Muscle of leg (tissue), 11 donors: Measurements from ENCODE around the gene RFTN1. TPM values are rescaled to one million over a fixed set of nuclear protein-coding genes. Genes with fewer than 3 reads are reported as not detected.

ENCODE experiments used
- DNase-seq: peaks from one replicate; pipeline ENCODE4 v3.0.0; 2013
- H3K27ac ChIP-seq: one replicate; pipeline ENCODE4 v1.5.1; 2013; ENCODE audit warnings: mild to moderate bottlenecking, low read length, control low read depth
- H3K27me3 ChIP-seq: one replicate; pipeline ENCODE4 v1.6.1; 2013; ENCODE audit warnings: low read length; ENCODE audit not compliant: control insufficient read depth, insufficient read depth
- H3K36me3 ChIP-seq: one replicate; pipeline ENCODE4 v1.6.1; 2013; ENCODE audit warnings: low read length; ENCODE audit not compliant: control insufficient read depth, insufficient read depth
- H3K4me1 ChIP-seq: one replicate; pipeline ENCODE4 v1.6.1; 2013; ENCODE audit warnings: low read length; ENCODE audit not compliant: control insufficient read depth, insufficient read depth
- H3K4me3 ChIP-seq: one replicate; pipeline ENCODE4 v1.5.1; 2013; ENCODE audit warnings: low read length, control low read depth
- H3K9me3 ChIP-seq: replicated peaks from 2 replicates; pipeline ENCODE4 v1.6.1; 2013; ENCODE audit warnings: low read depth, low read length; ENCODE audit not compliant: control insufficient read depth
- WGBS: methylation state at CpG from one replicate; pipeline ENCODE4 v1.1.5; 2013; ENCODE audit warnings: missing lambda C conversion rate; ENCODE audit not compliant: insufficient coverage; 5-methylcytosine and 5-hydroxymethylcytosine counted together
- polyA plus RNA-seq, 8 donors: library from polyadenylated mRNA; unstranded; fragments of 120-200 nt; gene quantifications; one replicate each; pipeline versions ENCODE4 v1.2.1 to v1.2.3, GENCODE V29; 2013; ENCODE audit warnings: inconsistent platforms in 1 of 8, low replicate concordance in 1 of 8; ENCODE audit not compliant: insufficient read length in 8 of 8, insufficient read depth in 1 of 8
- total RNA-seq: library from RNA; stranded (reverse); fragments of 120-200 nt; gene quantifications from one replicate; pipeline ENCODE4 v1.2.4, GENCODE V29; 2013

RFTN1 gene
- total and polyA plus RNA-seq, 9 donors = 15.0 to 19.2 (median 15.6) TPM

DNA sequence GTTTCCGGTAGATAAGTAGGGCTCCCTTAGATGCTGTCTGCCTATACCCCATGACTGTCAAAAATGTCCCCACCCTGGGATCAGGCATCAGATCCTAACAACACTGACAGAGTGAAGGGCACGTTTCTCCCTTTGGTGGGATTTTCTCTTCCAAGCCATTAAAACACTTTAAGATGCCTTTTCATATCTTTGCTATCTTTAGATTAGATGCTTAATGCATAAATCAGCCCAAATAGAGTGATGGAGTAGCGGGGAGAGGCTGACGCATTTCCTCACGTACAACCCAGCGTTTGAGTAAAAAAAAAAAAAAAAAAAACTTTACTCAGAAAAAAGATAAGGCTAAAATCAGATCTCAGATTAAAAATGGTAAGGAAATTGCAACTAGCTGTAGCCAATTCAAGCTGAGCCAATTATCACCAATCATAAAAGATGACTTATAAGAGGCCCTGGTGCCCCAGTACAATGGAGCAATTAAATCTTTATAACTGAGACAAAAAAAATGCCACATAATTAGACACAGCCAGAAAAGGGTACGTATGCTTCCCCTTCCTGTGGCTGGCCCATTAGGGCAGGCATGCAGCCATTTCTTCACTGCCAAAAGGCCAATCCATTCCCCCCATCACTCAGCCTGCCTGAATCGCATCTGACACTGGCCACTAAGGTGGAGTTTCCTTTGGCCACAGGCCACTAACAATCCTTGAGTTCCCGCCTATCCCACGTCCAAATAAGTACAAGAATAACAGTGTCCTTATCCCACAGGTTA lies 45.0 kb downstream of the RFTN1 start:
- no peak for DNase-seq
- peaks cover 8% of the 10 kb centered on the region for H3K9me3 ChIP-seq
- WGBS = 64% methylated on average over 3 of the region's 10 CpGs
- H3K27me3 ChIP-seq = no peaks in the 10 kb centered on the region
- H3K27ac ChIP-seq = no peak overlapping the region
- H3K4me1 ChIP-seq = no peaks in the 10 kb centered on the region
- no peaks in the 10 kb centered on the region for H3K36me3 ChIP-seq
- no peak overlapping the region for H3K4me3 ChIP-seq

DNA sequence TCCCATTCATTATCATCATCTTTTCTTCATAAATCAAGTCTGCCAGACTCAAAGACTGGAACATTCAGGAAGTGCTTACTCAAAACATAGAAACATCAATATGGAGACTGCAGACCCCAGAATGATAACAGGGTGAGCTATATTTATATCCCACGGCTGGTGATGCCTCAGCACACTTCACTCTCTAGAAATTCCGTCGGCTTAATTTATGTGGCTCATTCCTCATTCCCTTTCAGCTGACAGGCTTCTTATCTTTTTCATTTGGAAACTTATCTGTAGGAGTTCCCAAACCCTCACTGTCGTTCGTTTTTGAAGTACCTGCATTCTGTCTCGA lies 45.5 kb downstream of the RFTN1 start:
- no peak overlapping the region for H3K27ac ChIP-seq

DNA sequence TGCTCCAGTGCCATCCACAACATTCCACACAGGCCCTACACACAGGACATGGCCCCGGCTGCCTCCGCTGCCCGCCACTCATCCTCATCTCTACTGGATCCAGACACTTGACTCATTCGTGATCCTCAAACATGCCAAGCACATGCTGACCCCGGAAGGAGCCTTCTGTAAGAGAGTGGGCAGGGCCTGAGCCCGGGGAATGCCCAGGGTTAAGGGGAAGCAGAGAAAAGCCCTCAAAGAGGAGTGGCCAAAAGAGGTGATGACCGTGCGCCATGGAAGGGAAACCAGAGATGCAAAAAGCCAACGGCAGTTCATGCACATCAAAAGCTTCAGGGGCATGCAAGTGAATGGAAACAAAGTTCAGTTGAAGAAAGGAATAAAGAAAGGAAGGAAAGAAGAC lies 46.1 kb downstream of the RFTN1 start:
- Histone ChIP-seq H3K4me3 (no peak overlapping the region), H3K4me1 (no peaks in the 10 kb centered on the region), H3K9me3 (peaks cover 8% of the 10 kb centered on the region), H3K27ac (no peak overlapping the region), H3K27me3 (no peaks in the 10 kb centered on the region), H3K36me3 (no peaks in the 10 kb centered on the region)
- DNase-seq = no peak
- WGBS = 86% methylated on average over 8 of the region's 9 CpGs

More for the DNA sequence above, 45.5 kb downstream of the RFTN1 start:
- Histone ChIP-seq H3K4me1 (no peaks in the 10 kb centered on the region), H3K36me3 (no peaks in the 10 kb centered on the region), H3K9me3 (peaks cover 8% of the 10 kb centered on the region), H3K27me3 (no peaks in the 10 kb centered on the region), H3K4me3 (no peak overlapping the region)
- DNase-seq = no peak
- 44% methylated on average over 3 of the region's 6 CpGs for WGBS

DNA sequence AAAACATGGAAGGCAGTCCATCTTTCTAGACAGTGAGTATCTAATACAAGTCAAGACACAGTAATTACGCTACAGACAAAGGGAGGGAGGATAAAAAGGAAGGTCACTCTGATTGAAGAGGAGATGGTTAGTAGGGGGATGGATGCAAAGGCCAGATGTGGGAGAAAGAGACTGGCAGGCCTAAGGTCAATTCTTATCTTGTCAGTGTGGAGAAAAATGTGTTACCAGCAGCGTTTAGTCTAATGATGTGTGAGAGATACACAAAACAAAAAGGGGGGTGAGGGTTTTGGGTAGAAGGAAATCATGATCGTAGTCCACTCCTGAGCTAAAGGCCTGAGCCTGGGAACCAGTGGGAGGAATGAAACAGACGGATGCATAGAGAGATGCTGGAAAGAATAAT lies 46.7 kb downstream of the RFTN1 start:
- Histone ChIP-seq H3K27me3 (no peaks in the 10 kb centered on the region), H3K4me1 (no peaks in the 10 kb centered on the region), H3K27ac (no peak overlapping the region), H3K4me3 (no peak overlapping the region), H3K36me3 (no peaks in the 10 kb centered on the region), H3K9me3 (peaks cover 8% of the 10 kb centered on the region)
- WGBS = 66% methylated on average over 3 of the region's 4 CpGs
- no peak for DNase-seq

- H3K4me1 ChIP-seq = peaks cover 3% of the 10 kb centered on the region
- no CpG with 5 or more reads among the region's 3 CpGs for WGBS
- H3K36me3 ChIP-seq = no peaks in the 10 kb centered on the region
- no peaks in the 10 kb centered on the region for H3K9me3 ChIP-seq
- H3K4me3 ChIP-seq = no peak overlapping the region
- H3K27me3 ChIP-seq = no peaks in the 10 kb centered on the region
- H3K27ac ChIP-seq = no peak overlapping the region
- no peak for DNase-seq
These were observed 48.9 kb downstream of the RFTN1 start for GRCh38 chr3:16464511-16465148.

- DNase-seq = no peak
- Histone ChIP-seq H3K27me3 (no peaks in the 10 kb centered on the region), H3K27ac (no peak overlapping the region), H3K4me3 (no peak overlapping the region), H3K36me3 (no peaks in the 10 kb centered on the region), H3K4me1 (peaks cover 3% of the 10 kb centered on the region), H3K9me3 (no peaks in the 10 kb centered on the region)
- WGBS = 53% methylated on average over 5 of the region's 5 CpGs
These were observed 49.6 kb downstream of the RFTN1 start for GRCh38 chr3:16463914-16464313.

- Histone ChIP-seq H3K4me3 (no peak overlapping the region), H3K27ac (no peak overlapping the region), H3K9me3 (peaks cover 1% of the 10 kb centered on the region), H3K27me3 (no peaks in the 10 kb centered on the region), H3K36me3 (no peaks in the 10 kb centered on the region), H3K4me1 (peaks cover 3% of the 10 kb centered on the region)
- no CpG with 5 or more reads among the region's 1 CpG for WGBS
- DNase-seq = no peak
These were observed 50.4 kb downstream of the RFTN1 start for GRCh38 chr3:16463119-16463518.

- no peak for DNase-seq
- 60% methylated on average over 2 of the region's 5 CpGs for WGBS
- no peak overlapping the region for H3K27ac ChIP-seq
- peaks cover 2% of the 10 kb centered on the region for H3K9me3 ChIP-seq
- H3K4me1 ChIP-seq = peaks cover 3% of the 10 kb centered on the region
- H3K36me3 ChIP-seq = no peaks in the 10 kb centered on the region
- H3K27me3 ChIP-seq = no peaks in the 10 kb centered on the region
- H3K4me3 ChIP-seq = no peak overlapping the region
These were observed 50.8 kb downstream of the RFTN1 start for GRCh38 chr3:16462679-16463078.

DNA sequence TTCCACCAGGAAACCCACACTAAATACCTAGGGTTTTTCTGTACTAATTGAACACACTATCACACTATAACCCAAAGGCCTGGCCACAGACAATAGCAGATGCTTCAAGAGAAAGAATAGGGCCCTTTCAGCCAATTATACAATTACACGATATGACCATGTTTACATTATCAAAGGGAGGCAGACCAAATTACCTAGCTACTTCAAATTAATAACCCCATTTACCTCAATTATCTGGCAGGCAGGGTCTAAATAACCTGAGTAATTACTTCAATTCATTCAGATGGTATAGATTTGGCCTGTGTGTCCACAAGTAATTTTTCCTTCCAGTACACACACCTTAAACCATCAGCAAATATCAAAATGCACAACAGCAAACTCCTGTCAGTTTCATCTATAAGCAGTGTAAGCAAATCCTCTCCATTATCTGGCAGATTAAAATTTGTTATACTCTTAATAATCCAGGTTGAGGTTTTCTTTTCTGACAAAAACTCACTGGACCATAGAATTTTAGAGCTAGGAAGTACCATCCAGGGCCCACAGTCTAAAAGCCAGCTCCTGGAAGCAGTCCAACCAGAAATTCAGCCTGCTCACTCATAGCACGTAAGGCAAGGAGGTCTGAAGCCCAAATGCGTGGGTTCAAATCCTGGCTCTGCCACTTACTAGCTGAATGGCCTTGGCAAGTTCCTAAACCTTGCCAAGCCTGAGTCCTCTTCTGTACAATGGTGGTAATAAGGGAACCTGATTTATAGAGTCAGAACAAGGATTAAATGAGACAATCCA lies 51.8 kb downstream of the RFTN1 start:
- no peak overlapping the region for H3K27ac ChIP-seq
- H3K9me3 ChIP-seq = peaks cover 2% of the 10 kb centered on the region
- no CpG with 5 or more reads among the region's 3 CpGs for WGBS
- H3K27me3 ChIP-seq = no peaks in the 10 kb centered on the region
- peaks cover 3% of the 10 kb centered on the region for H3K4me1 ChIP-seq
- DNase-seq = no peak
- H3K36me3 ChIP-seq = no peaks in the 10 kb centered on the region
- H3K4me3 ChIP-seq = no peak overlapping the region

GRCh38 chr3:16460886-16461285 lies 52.6 kb downstream of the RFTN1 start:
- no peaks in the 10 kb centered on the region for H3K27me3 ChIP-seq
- WGBS = no CpG with 5 or more reads among the region's 4 CpGs
- no peak overlapping the region for H3K27ac ChIP-seq
- H3K9me3 ChIP-seq = peaks cover 2% of the 10 kb centered on the region
- peaks cover 3% of the 10 kb centered on the region for H3K4me1 ChIP-seq
- no peak overlapping the region for H3K4me3 ChIP-seq
- no peak for DNase-seq
- H3K36me3 ChIP-seq = no peaks in the 10 kb centered on the region
